Measurements from ENCODE around the gene RIPPLY3.

RIPPLY3 gene

GRCh38 chr21:36965720-36966065 lies 40.8 kb upstream of the RIPPLY3 start:
- no peak overlapping the region for H2AFZ ChIP-seq (ENCODE audit: low read length)
- peak overlapping the region; percentile 73 for H3K27ac ChIP-seq (ENCODE audit: low read depth, low read length, poor library complexity, severe bottlenecking)
- H3K9ac ChIP-seq (ENCODE audit: low read length), result peak overlapping the region; percentile 100

GRCh38 chr21:36966066-36966820 lies 40.3 kb upstream of the RIPPLY3 start, which contains the start of gene HLCS:
Gene HLCS (minus strand): TSS chr21:36966669. CDS start chr21:36966638, 31 bp downstream.
- Histone ChIP-seq H3K9me2 (ENCODE audit: low read depth, low read length) (no peaks in the 10 kb centered on the region), H2AFZ (ENCODE audit: low read length) (no peak within 1 kb of the TSS), H3K9ac (ENCODE audit: low read length) (peak within 1 kb of the TSS; percentile 100), H3K36me3 (ENCODE audit: insufficient read depth, low read length) (peaks cover 4% of the 10 kb centered on the region), H3K9me3 (ENCODE audit: low read length) (no peaks in the 10 kb centered on the region), H3K4me1 (ENCODE audit: insufficient read depth, low read length, severe bottlenecking) (peaks cover 27% of the 10 kb centered on the region), H3K27ac (ENCODE audit: low read depth, low read length, poor library complexity, severe bottlenecking) (peak within 1 kb of the TSS; percentile 73), H3K4me2 (ENCODE audit: low read length) (peak within 1 kb of the TSS; percentile 89), H3K4me3 (ENCODE audit: low read depth, low read length, poor library complexity, severe bottlenecking) (peak within 1 kb of the TSS; percentile 100), H3K79me2 (ENCODE audit: insufficient read depth, low read length) (no peaks in the 10 kb centered on the region), H3F3A (ENCODE audit: insufficient read depth, low read length) (no peaks in the 10 kb centered on the region), H4K20me1 (ENCODE audit: insufficient read depth, low read length) (no peaks in the 10 kb centered on the region), H3K27me3 (ENCODE audit: insufficient read depth, low read length) (no peaks in the 10 kb centered on the region)
- TF ChIP-seq EZH2 (IDR thresholded peaks at IDR 0.05; ENCODE audit: borderline replicate concordance, low read length) (no peak), CTCF (IDR thresholded peaks at IDR 0.05; ENCODE audit: low read length) (no peak)

More at GRCh38 chr21:36965720-36966065, 40.8 kb upstream of the RIPPLY3 start:
- Histone ChIP-seq H3K4me2 (ENCODE audit: low read length) (peak overlapping the region; percentile 89), H4K20me1 (ENCODE audit: insufficient read depth, low read length) (no peaks in the 10 kb centered on the region), H3K4me3 (ENCODE audit: low read depth, low read length, poor library complexity, severe bottlenecking) (peak overlapping the region; percentile 100), H3K36me3 (ENCODE audit: insufficient read depth, low read length) (peaks cover 10% of the 10 kb centered on the region), H3K27me3 (ENCODE audit: insufficient read depth, low read length) (no peaks in the 10 kb centered on the region), H3K9me2 (ENCODE audit: low read depth, low read length) (no peaks in the 10 kb centered on the region), H3K4me1 (ENCODE audit: insufficient read depth, low read length, severe bottlenecking) (peaks cover 27% of the 10 kb centered on the region), H3K79me2 (ENCODE audit: insufficient read depth, low read length) (no peaks in the 10 kb centered on the region), H3F3A (ENCODE audit: insufficient read depth, low read length) (no peaks in the 10 kb centered on the region), H3K9me3 (ENCODE audit: low read length) (no peaks in the 10 kb centered on the region)
- no peak for TF ChIP-seq CTCF (IDR thresholded peaks at IDR 0.05; ENCODE audit: low read length)
- no peak for TF ChIP-seq EZH2 (IDR thresholded peaks at IDR 0.05; ENCODE audit: borderline replicate concordance, low read length)

- Histone ChIP-seq H3F3A (ENCODE audit: insufficient read depth, low read length) (no peaks in the 10 kb centered on the region), H3K27me3 (ENCODE audit: insufficient read depth, low read length) (no peaks in the 10 kb centered on the region), H4K20me1 (ENCODE audit: insufficient read depth, low read length) (no peaks in the 10 kb centered on the region), H3K9me2 (ENCODE audit: low read depth, low read length) (no peaks in the 10 kb centered on the region), H2AFZ (ENCODE audit: low read length) (no peak overlapping the region), H3K27ac (ENCODE audit: low read depth, low read length, poor library complexity, severe bottlenecking) (no peak overlapping the region), H3K9ac (ENCODE audit: low read length) (peak overlapping the region; percentile 45; the same call in 1 of the 2 replicates), H3K4me2 (ENCODE audit: low read length) (peak overlapping the region; percentile 68), H3K79me2 (ENCODE audit: insufficient read depth, low read length) (no peaks in the 10 kb centered on the region), H3K4me1 (ENCODE audit: insufficient read depth, low read length, severe bottlenecking) (peaks cover 27% of the 10 kb centered on the region), H3K4me3 (ENCODE audit: low read depth, low read length, poor library complexity, severe bottlenecking) (peak overlapping the region; percentile 58), H3K36me3 (ENCODE audit: insufficient read depth, low read length) (peaks cover 3% of the 10 kb centered on the region; the same call in 1 of the 2 replicates), H3K9me3 (ENCODE audit: low read length) (no peaks in the 10 kb centered on the region)
- TF ChIP-seq CTCF (IDR thresholded peaks at IDR 0.05; ENCODE audit: low read length), result no peak
These were observed 39.4 kb upstream of the RIPPLY3 start for GRCh38 chr21:36966821-36967768.
